GM19193 (cell line): ENCODE measurements around the gene RAB3B.

Experiments used
- POLR2A ChIP-seq: IDR thresholded peaks from 4 replicates; pipeline ENCODE4 v1.6.1; 2011; ENCODE audit not compliant: insufficient read depth, insufficient read length; ENCODE audit errors: extremely low read depth

RAB3B gene

GRCh38 chr1:51877434-51878307 lies 112.8 kb downstream of the RAB3B start:
- no peak for TF ChIP-seq POLR2A

- no peak for TF ChIP-seq POLR2A
Measured at GRCh38 chr1:51875836-51876235, 114.7 kb downstream of the RAB3B start.

- TF ChIP-seq POLR2A: no peak
Measured at GRCh38 chr1:51875291-51875772, 115.2 kb downstream of the RAB3B start.

- no peak for TF ChIP-seq POLR2A
Measured at GRCh38 chr1:51871351-51871975, 119.0 kb downstream of the RAB3B start.

- TF ChIP-seq POLR2A: no peak
Measured at GRCh38 chr1:51870603-51871350, 119.7 kb downstream of the RAB3B start.

- TF ChIP-seq POLR2A: no peak
Measured at GRCh38 chr1:51867479-51868232, 122.8 kb downstream of the RAB3B start.

- no peak for TF ChIP-seq POLR2A
Measured at GRCh38 chr1:51863384-51863783, 127.1 kb downstream of the RAB3B start.

- no peak for TF ChIP-seq POLR2A
Measured at GRCh38 chr1:51861669-51862068, 128.8 kb downstream of the RAB3B start.

GRCh38 chr1:51859735-51860134 lies 130.8 kb downstream of the RAB3B start:
- no peak for TF ChIP-seq POLR2A

- no peak for TF ChIP-seq POLR2A
Measured at GRCh38 chr1:51859333-51859732, 131.2 kb downstream of the RAB3B start.

- no peak for TF ChIP-seq POLR2A
Measured at GRCh38 chr1:51858892-51859291, 131.6 kb downstream of the RAB3B start.
